ENCODE data around the gene POTEJ. TPM values are rescaled to one million over a fixed set of nuclear protein-coding genes. Genes with fewer than 3 reads are reported as not detected.
"Not testable (repeated sequence)": the region's sequence is repeated elsewhere in the genome, so short reads cannot be mapped to it uniquely, and the experiment has no call there.

Gene POTEJ
- total RNA-seq, 1 experiment from 2014 or later = not detected

GRCh38 chr2:130649285-130649684 lies 38.0 kb downstream of the POTEJ start:
- H3K36me3 ChIP-seq (replicated peaks; ENCODE audit: control insufficient read depth, insufficient read depth, low read length); H3K27me3 ChIP-seq (ENCODE audit: control insufficient read depth, insufficient read depth, low read length); DNase-seq; H3K4me3 ChIP-seq (ENCODE audit: insufficient read depth, low read depth, low read length): not testable (repeated sequence)

GRCh38 chr2:130664506-130664905 lies 53.3 kb downstream of the POTEJ start:
- H3K4me3 ChIP-seq (ENCODE audit: insufficient read depth, low read depth, low read length); H3K36me3 ChIP-seq (replicated peaks; ENCODE audit: control insufficient read depth, insufficient read depth, low read length); DNase-seq; H3K27me3 ChIP-seq (ENCODE audit: control insufficient read depth, insufficient read depth, low read length): not testable (repeated sequence)

GRCh38 chr2:130665596-130665995 lies 54.4 kb downstream of the POTEJ start:
- not testable (repeated sequence) for H3K36me3 ChIP-seq (replicated peaks; ENCODE audit: control insufficient read depth, insufficient read depth, low read length); DNase-seq; H3K4me3 ChIP-seq (ENCODE audit: insufficient read depth, low read depth, low read length); H3K27me3 ChIP-seq (ENCODE audit: control insufficient read depth, insufficient read depth, low read length)

GRCh38 chr2:130667516-130667915 lies 56.3 kb downstream of the POTEJ start:
- not testable (repeated sequence) for DNase-seq; H3K4me3 ChIP-seq (ENCODE audit: insufficient read depth, low read depth, low read length); H3K36me3 ChIP-seq (replicated peaks; ENCODE audit: control insufficient read depth, insufficient read depth, low read length); H3K27me3 ChIP-seq (ENCODE audit: control insufficient read depth, insufficient read depth, low read length)

GRCh38 chr2:130670026-130670745 lies 58.9 kb downstream of the POTEJ start:
- not testable (repeated sequence) for DNase-seq; H3K36me3 ChIP-seq (replicated peaks; ENCODE audit: control insufficient read depth, insufficient read depth, low read length); H3K27me3 ChIP-seq (ENCODE audit: control insufficient read depth, insufficient read depth, low read length); H3K4me3 ChIP-seq (ENCODE audit: insufficient read depth, low read depth, low read length)

GRCh38 chr2:130692041-130692770 lies 81.0 kb downstream of the POTEJ start:
- DNase-seq; H3K4me3 ChIP-seq (ENCODE audit: insufficient read depth, low read depth, low read length); H3K27me3 ChIP-seq (ENCODE audit: control insufficient read depth, insufficient read depth, low read length); H3K36me3 ChIP-seq (replicated peaks; ENCODE audit: control insufficient read depth, insufficient read depth, low read length): not testable (repeated sequence)

- not testable (repeated sequence) for DNase-seq; H3K27me3 ChIP-seq (ENCODE audit: control insufficient read depth, insufficient read depth, low read length); H3K36me3 ChIP-seq (replicated peaks; ENCODE audit: control insufficient read depth, insufficient read depth, low read length); H3K4me3 ChIP-seq (ENCODE audit: insufficient read depth, low read depth, low read length)
Measured at GRCh38 chr2:130693474-130693873, 82.2 kb downstream of the POTEJ start.

- H3K4me3 ChIP-seq (ENCODE audit: insufficient read depth, low read depth, low read length); DNase-seq; H3K36me3 ChIP-seq (replicated peaks; ENCODE audit: control insufficient read depth, insufficient read depth, low read length); H3K27me3 ChIP-seq (ENCODE audit: control insufficient read depth, insufficient read depth, low read length): not testable (repeated sequence)
Measured at GRCh38 chr2:130703250-130703649, 92.0 kb downstream of the POTEJ start.

Other genes starting within 250 kb of the POTEJ start
- gene POTEI, start 102.1 kb upstream of the POTEJ start, total RNA-seq (2014; rRNA removed; shearing (Covaris generic)) = 0.07 TPM in 2 replicates
- gene CFC1B, start 90.2 kb upstream of the POTEJ start, total RNA-seq (2014; rRNA removed; shearing (Covaris generic)) = not detected in 2 replicates
- 0.30 and 0.52 TPM in 2 replicates for gene CFC1, start 11.9 kb upstream of the POTEJ start, total RNA-seq (2014; rRNA removed; shearing (Covaris generic))
- 0.10 TPM in 1 of 2 replicates, not detected in the other for gene GPR148, start 117.6 kb downstream of the POTEJ start, total RNA-seq (2014; rRNA removed; shearing (Covaris generic))
- gene AMER3, start 144.1 kb downstream of the POTEJ start, total RNA-seq (2014; rRNA removed; shearing (Covaris generic)) = 0.04 and 0.14 TPM in 2 replicates
- 15.3 and 15.6 TPM in 2 replicates for gene ARHGEF4, start 225.5 kb downstream of the POTEJ start, total RNA-seq (2014; rRNA removed; shearing (Covaris generic))

Measured in H7 (cell line).